Panc1 (cell line): ENCODE results near the gene PPP1R9A. TPM values are rescaled to one million over a fixed set of nuclear protein-coding genes. Genes with fewer than 3 reads are reported as not detected.

Source experiments
- ATAC-seq: fragments of 200-7000 bp; cut with Tn5 transposase; 2 replicates; pipeline ENCODE4 v1.9.1; 2020; ENCODE audit warnings: mild to moderate bottlenecking, moderate library complexity
- BruUV-seq: library from RNA; stranded (reverse); fragments of 400-500 nt; replicated peaks from 2 replicates; lab custom pipeline; 2021; lab: Mats Ljungman, UMichigan
- CTCF ChIA-PET: fragments of 300-600 bp; sonication (Branson Sonifier 250); formaldehyde crosslinking; loops from one replicate; lab custom pipeline; 2022; ENCODE audit warnings: antibody characterized with exemption; lab: Charles Lee
- POLR2A ChIA-PET: fragments of 300-600 bp; sonication (Branson Sonifier 250); formaldehyde crosslinking; loops from one replicate; lab custom pipeline; 2022; ENCODE audit warnings: antibody characterized with exemption; lab: Charles Lee
- DNase-seq: peaks from one replicate; pipeline ENCODE4 v3.0.0-alpha.2; 2010; ENCODE audit warnings: low read depth, low spot score
- H3K27ac ChIP-seq: 2 replicates; pipeline ENCODE4 v1.5.1; 2011; ENCODE audit warnings: mild to moderate bottlenecking, low read length, inconsistent platforms
- H3K27me3 ChIP-seq: fragments of 200-500 bp; sonication (Bioruptor generic); 2 replicates; pipeline ENCODE4 v1.6.0; 2014; ENCODE audit warnings: low read length, inconsistent platforms; ENCODE audit not compliant: control insufficient read depth, insufficient read depth
- H3K36me3 ChIP-seq: fragments of 200-500 bp; sonication (Bioruptor generic); 2 replicates; pipeline ENCODE4 v1.5.1; 2014; ENCODE audit warnings: inconsistent platforms, mild to moderate bottlenecking, low read length, moderate library complexity; ENCODE audit not compliant: control insufficient read depth, insufficient read depth
- H3K4me1 ChIP-seq: 2 replicates; pipeline ENCODE4 v1.5.1; 2011; ENCODE audit warnings: inconsistent platforms, mild to moderate bottlenecking, low read length, moderate library complexity; ENCODE audit not compliant: control insufficient read depth, insufficient read depth
- H3K4me3 ChIP-seq, 2 experiments: 2 replicates each; pipeline ENCODE4 v1.5.1; 2011 to 2012; ENCODE audit warnings: low read depth in 2 of 2, low read length in 2 of 2, mild to moderate bottlenecking in 2 of 2, inconsistent platforms in 1 of 2, moderate library complexity in 1 of 2
- H3K9me3 ChIP-seq: fragments of 200-500 bp; sonication (Bioruptor generic); 2 replicates; pipeline ENCODE4 v1.5.1; 2014; ENCODE audit warnings: low read depth, mild to moderate bottlenecking, inconsistent platforms, low read length, moderate library complexity; ENCODE audit not compliant: control insufficient read depth, insufficient read depth
- POLR2AphosphoS5 ChIP-seq: IDR thresholded peaks from 2 replicates; pipeline ENCODE4 v1.6.1; 2012; ENCODE audit warnings: mild to moderate bottlenecking, low read depth, low read length, moderate library complexity
- REST ChIP-seq, 2 experiments: IDR thresholded peaks; 2 replicates each; pipeline ENCODE4 v1.6.1; 2011 to 2012; ENCODE audit warnings: low read depth in 2 of 2, control low read depth in 1 of 2, low read length in 1 of 2, mild to moderate bottlenecking in 1 of 2, moderate library complexity in 1 of 2; ENCODE audit not compliant: insufficient read depth in 1 of 2
- SIN3A ChIP-seq: IDR thresholded peaks from 2 replicates; pipeline ENCODE4 v1.6.1; 2012; ENCODE audit warnings: low read depth, mild to moderate bottlenecking, low read length, moderate library complexity, borderline replicate concordance; ENCODE audit not compliant: insufficient read depth
- TCF7L2 ChIP-seq: IDR thresholded peaks from 2 replicates; pipeline ENCODE4 v1.6.1; 2011; ENCODE audit warnings: mild to moderate bottlenecking, low read depth, low read length, inconsistent platforms
- in situ Hi-C: cut with HindIII; loops from 2 replicates; pipeline ENCODE4 v1.10.0; 2016; ENCODE audit warnings: low sequenced_read_pairs, low pct_unique_long_range_greater_than_20kb
- intact Hi-C: fragments of 100-400 bp; cut with micrococcal nuclease; formaldehyde crosslinking; loops from one replicate; pipeline ENCODE4 v1.10.0; 2022; ENCODE audit not compliant: unreplicated experiment
- total RNA-seq: library from RNA; stranded (reverse); gene quantifications from one replicate; pipeline ENCODE4 v1.2.1, GENCODE V29; 2021; ENCODE audit not compliant: unreplicated experiment
- TF ChIP-seq, protein P1 (sequence below): fragments of 450-650 bp; IDR thresholded peaks from 2 replicates; pipeline ENCODE4 v1.5.1; 2017; ENCODE audit warnings: mild to moderate bottlenecking

Gene PPP1R9A
- total RNA-seq, 1 experiment from 2014 or later: 5.0 TPM

GRCh38 chr7:95126053-95126709 is 218.8 kb downstream of the PPP1R9A start:
- ChIA-PET CTCF (no interaction called here), POLR2A (no interaction called here)
- DNase-seq (no peak), ATAC-seq (no peak)
- Histone ChIP-seq H3K4me1 (no peaks in the 10 kb centered on the region), H3K27me3 (no peaks in the 10 kb centered on the region), H3K36me3 (no peaks in the 10 kb centered on the region), H3K9me3 (no peaks in the 10 kb centered on the region), H3K27ac (no peak overlapping the region), H3K4me3 (no peak overlapping the region)
- BruUV-seq: no TSS peak
- intact Hi-C loops (no loop called here), in situ Hi-C loops (no loop called here)
- TF ChIP-seq POLR2AphosphoS5 (no peak), SIN3A (no peak), REST (IDR thresholded peaks at IDR 0.05; ENCODE audit: insufficient read depth in 1 of 2, low read depth in 2 of 2, low read length in 1 of 2) (no peak), TCF7L2 (no peak)
- TF ChIP-seq, protein P1, sequence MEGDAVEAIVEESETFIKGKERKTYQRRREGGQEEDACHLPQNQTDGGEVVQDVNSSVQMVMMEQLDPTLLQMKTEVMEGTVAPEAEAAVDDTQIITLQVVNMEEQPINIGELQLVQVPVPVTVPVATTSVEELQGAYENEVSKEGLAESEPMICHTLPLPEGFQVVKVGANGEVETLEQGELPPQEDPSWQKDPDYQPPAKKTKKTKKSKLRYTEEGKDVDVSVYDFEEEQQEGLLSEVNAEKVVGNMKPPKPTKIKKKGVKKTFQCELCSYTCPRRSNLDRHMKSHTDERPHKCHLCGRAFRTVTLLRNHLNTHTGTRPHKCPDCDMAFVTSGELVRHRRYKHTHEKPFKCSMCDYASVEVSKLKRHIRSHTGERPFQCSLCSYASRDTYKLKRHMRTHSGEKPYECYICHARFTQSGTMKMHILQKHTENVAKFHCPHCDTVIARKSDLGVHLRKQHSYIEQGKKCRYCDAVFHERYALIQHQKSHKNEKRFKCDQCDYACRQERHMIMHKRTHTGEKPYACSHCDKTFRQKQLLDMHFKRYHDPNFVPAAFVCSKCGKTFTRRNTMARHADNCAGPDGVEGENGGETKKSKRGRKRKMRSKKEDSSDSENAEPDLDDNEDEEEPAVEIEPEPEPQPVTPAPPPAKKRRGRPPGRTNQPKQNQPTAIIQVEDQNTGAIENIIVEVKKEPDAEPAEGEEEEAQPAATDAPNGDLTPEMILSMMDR: no peak

DNA sequence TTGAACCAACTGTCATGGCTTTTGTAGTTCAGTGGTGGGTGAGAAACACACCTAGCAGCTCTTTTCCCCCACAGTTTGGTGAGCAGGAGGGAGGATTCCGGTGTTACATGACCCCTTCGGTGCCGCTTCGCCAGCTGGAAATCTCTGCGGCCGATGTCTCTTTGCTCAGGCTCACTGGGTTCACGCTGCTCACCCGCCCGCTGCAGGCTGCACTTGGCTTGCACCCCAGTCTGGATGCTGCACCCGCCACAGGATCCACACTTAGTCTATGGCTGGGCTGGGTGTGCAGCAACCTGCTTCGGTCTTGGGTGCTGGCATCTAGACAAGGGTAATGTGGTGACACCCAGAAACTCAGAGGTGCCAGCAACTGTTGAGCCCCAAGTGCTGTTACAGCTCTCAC is 225.1 kb downstream of the PPP1R9A start:
- H3K36me3 ChIP-seq: no peaks in the 10 kb centered on the region
- no peak for ATAC-seq
- POLR2A ChIA-PET: no interaction called here
- intact Hi-C loops: no loop called here
- CTCF ChIA-PET: no interaction called here
- in situ Hi-C loops: no loop called here
- TF ChIP-seq, protein P1: no peak
- TF ChIP-seq TCF7L2 (no peak), POLR2AphosphoS5 (no peak), REST (IDR thresholded peaks at IDR 0.05; ENCODE audit: insufficient read depth in 1 of 2, low read depth in 2 of 2, low read length in 1 of 2) (no peak), SIN3A (no peak)
- H3K27ac ChIP-seq: no peak overlapping the region
- BruUV-seq: no TSS peak
- H3K4me1 ChIP-seq: no peaks in the 10 kb centered on the region
- no peaks in the 10 kb centered on the region for H3K9me3 ChIP-seq
- no peak for DNase-seq
- H3K4me3 ChIP-seq: no peak overlapping the region
- no peaks in the 10 kb centered on the region for H3K27me3 ChIP-seq
